ENCODE data around the gene ZNF398. TPM values are rescaled to one million over a fixed set of nuclear protein-coding genes. Genes with fewer than 3 reads are reported as not detected.
"Not testable (repeated sequence)": the region's sequence is repeated elsewhere in the genome, so short reads cannot be mapped to it uniquely, and the experiment has no call there.

Gene ZNF398
- polyA plus RNA-seq, 6 donors from 2014 or later = 7.2 to 21.7 (median 9.3) TPM

- no peak for ATAC-seq (ENCODE audit: low read depth in 2 of 2)
- H3K27ac Mint-ChIP-seq = no peak overlapping the region
- H3K27me3 Mint-ChIP-seq = no peaks in the 10 kb centered on the region
- peaks cover 15 to 26% of the 10 kb centered on the region in 2 donors for H3K36me3 Mint-ChIP-seq
- no peak for DNase-seq
- no peaks in the 10 kb centered on the region for H3K9me3 Mint-ChIP-seq
- H3K4me3 Mint-ChIP-seq = peak overlapping the region in 2 of 8 donors; percentile 9 to 59
- peaks cover 4 to 16% (median 6%) of the 10 kb centered on the region in 3 donors for H3K4me1 Mint-ChIP-seq
These were observed 66.9 kb downstream of the ZNF398 start for GRCh38 chr7:149214020-149214720.

DNA sequence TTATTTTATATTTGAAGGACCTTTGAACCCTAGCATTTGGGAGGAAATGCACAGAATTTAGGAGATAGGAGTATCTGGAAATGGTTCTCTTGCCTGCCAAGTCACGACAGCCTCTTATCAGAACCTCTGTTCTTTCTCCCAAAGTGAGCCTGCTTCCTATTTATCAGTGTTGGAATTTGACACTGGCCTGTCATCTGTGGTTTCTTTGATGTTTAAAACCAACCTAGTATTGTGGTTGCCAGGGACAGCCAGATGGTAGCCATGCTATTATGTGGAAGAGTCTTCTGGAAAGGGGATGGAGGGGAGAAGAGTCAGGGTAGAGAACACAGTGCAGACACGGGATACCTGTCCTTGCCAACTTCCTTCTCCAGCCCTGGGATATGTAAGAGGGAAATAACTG lies 69.1 kb downstream of the ZNF398 start:
- ATAC-seq (ENCODE audit: low read depth in 2 of 2) (no peak), DNase-seq (no peak)
- Mint-ChIP-seq H3K4me3 (no peak overlapping the region), H3K9me3 (no peaks in the 10 kb centered on the region), H3K4me1 (peaks cover 0 to 10% (median 4%) of the 10 kb centered on the region in 3 donors), H3K27ac (no peak overlapping the region), H3K27me3 (no peaks in the 10 kb centered on the region), H3K36me3 (peaks cover 18 to 25% of the 10 kb centered on the region in 2 donors)

DNA sequence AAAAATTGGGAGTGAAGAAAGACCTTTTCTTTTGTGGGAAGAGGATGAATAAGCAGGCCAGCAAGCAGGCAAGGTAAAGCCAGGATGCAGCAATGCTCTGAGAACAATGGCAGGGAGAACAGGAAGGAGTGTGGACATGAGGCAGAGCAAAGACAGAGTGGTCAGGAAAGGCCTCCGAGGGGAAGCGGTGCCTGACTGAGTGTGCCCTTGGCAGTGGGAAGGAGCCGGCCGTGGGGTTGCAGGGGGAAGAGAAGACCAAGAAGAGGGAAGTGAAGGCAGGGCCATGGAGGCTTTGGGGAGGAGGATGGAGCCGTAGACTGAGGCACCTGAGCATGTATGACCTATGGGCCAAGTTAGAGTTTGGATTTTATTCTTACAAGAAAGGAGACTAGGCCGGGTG lies 70.3 kb downstream of the ZNF398 start:
- Mint-ChIP-seq H3K27me3 (no peaks in the 10 kb centered on the region), H3K4me1 (peaks cover 0 to 15% (median 4%) of the 10 kb centered on the region in 3 donors), H3K27ac (no peak overlapping the region), H3K9me3 (no peaks in the 10 kb centered on the region), H3K4me3 (no peak overlapping the region), H3K36me3 (peaks cover 14 to 32% of the 10 kb centered on the region in 2 donors)
- DNase-seq (no peak), ATAC-seq (ENCODE audit: low read depth in 2 of 2) (no peak)

GRCh38 chr7:149218469-149219420 lies 71.5 kb downstream of the ZNF398 start:
- DNase-seq (no peak), ATAC-seq (ENCODE audit: low read depth in 2 of 2) (no peak)
- H3K36me3 Mint-ChIP-seq = peaks cover 14 to 26% of the 10 kb centered on the region in 2 donors
- H3K9me3 Mint-ChIP-seq = no peaks in the 10 kb centered on the region
- no peaks in the 10 kb centered on the region for H3K27me3 Mint-ChIP-seq
- H3K4me1 Mint-ChIP-seq = peaks cover 0 to 15% (median 4%) of the 10 kb centered on the region in 3 donors
- H3K4me3 Mint-ChIP-seq = no peak overlapping the region
- peak overlapping the region in 1 of 6 donors; percentile 87 for H3K27ac Mint-ChIP-seq

- no peak for ATAC-seq (ENCODE audit: low read depth in 2 of 2)
- H3K36me3 Mint-ChIP-seq = peaks cover 14 to 27% of the 10 kb centered on the region in 2 donors
- H3K9me3 Mint-ChIP-seq = no peaks in the 10 kb centered on the region
- no peak overlapping the region for H3K4me3 Mint-ChIP-seq
- no peak overlapping the region for H3K27ac Mint-ChIP-seq
- H3K27me3 Mint-ChIP-seq = no peaks in the 10 kb centered on the region
- no peak for DNase-seq
- peaks cover 0 to 15% (median 4%) of the 10 kb centered on the region in 3 donors for H3K4me1 Mint-ChIP-seq
These were observed 73.3 kb downstream of the ZNF398 start for GRCh38 chr7:149220534-149220933.

DNA sequence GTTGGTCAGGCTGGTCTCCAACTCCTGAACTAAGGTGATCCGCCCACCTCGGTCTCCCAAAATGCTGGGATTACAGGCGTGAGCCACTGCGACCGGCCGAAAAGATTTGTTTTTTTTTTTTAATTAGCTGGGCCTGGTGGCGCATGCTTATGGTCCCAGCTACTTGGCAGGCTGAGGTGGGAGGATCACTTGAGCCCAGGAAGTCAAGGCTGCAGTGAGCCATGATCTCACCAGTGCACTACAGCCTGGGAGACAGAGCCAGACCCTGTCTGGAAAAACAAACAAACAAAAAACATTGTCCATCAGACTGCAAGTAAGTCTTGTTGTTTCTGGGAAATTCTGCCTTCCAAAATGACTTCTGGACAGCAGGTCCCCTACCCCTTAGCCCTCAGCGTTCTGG lies 75.9 kb downstream of the ZNF398 start:
- Mint-ChIP-seq H3K27me3 (no peaks in the 10 kb centered on the region), H3K4me3 (no peak overlapping the region), H3K36me3 (peaks cover 9 to 23% of the 10 kb centered on the region in 2 donors), H3K27ac (no peak overlapping the region), H3K4me1 (peaks cover 0 to 6% (median 4%) of the 10 kb centered on the region in 3 donors), H3K9me3 (no peaks in the 10 kb centered on the region)
- no peak for DNase-seq
- no peak for ATAC-seq (ENCODE audit: low read depth in 2 of 2)

DNA sequence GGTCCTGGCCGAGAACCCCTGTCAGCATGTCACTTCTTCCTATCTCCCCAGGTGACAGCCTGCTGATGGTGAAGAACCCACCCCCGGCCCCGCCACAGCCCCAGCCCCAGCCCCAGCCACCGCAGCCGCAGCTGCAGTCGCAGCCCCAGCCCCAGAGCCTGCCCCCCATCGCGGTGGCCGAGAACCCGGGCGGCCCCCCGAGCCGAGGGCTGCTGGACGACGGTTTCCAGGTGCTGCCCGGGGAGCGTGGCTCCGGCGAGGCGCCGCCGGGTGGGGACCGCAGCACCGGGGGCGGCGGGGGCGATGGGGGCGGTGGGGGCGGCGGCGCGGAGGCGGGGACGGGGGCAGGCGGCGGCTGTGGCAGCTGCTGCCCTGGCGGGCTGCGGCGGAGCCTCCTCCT lies 76.5 kb downstream of the ZNF398 start:
- Mint-ChIP-seq H3K4me3 (no peak overlapping the region), H3K27me3 (no peaks in the 10 kb centered on the region), H3K9me3 (no peaks in the 10 kb centered on the region), H3K36me3 (peaks cover 9 to 23% of the 10 kb centered on the region in 2 donors), H3K4me1 (peaks cover 0 to 5% (median 4%) of the 10 kb centered on the region in 3 donors), H3K27ac (no peak overlapping the region)
- DNase-seq (no peak), ATAC-seq (ENCODE audit: low read depth in 2 of 2) (no peak)

GRCh38 chr7:149224352-149224751 lies 77.1 kb downstream of the ZNF398 start:
- DNase-seq = no peak
- Mint-ChIP-seq H3K36me3 (peaks cover 6 to 23% of the 10 kb centered on the region in 2 donors), H3K27ac (no peak overlapping the region), H3K27me3 (peaks cover 0 to under 1% (median under 1%) of the 10 kb centered on the region in 3 donors), H3K9me3 (no peaks in the 10 kb centered on the region), H3K4me3 (no peak overlapping the region), H3K4me1 (peaks cover 0 to 5% (median under 1%) of the 10 kb centered on the region in 3 donors)
- no peak for ATAC-seq (ENCODE audit: low read depth in 2 of 2)

GRCh38 chr7:149225106-149225505 lies 77.9 kb downstream of the ZNF398 start:
- no peak for ATAC-seq (ENCODE audit: low read depth in 2 of 2)
- Mint-ChIP-seq H3K4me3 (peak overlapping the region in 1 of 8 donors; percentile 52), H3K36me3 (peaks cover 0 to 23% of the 10 kb centered on the region in 2 donors), H3K4me1 (peaks cover 0 to 5% (median 0%) of the 10 kb centered on the region in 3 donors), H3K27ac (no peak overlapping the region), H3K27me3 (peaks cover 0 to 6% (median 5%) of the 10 kb centered on the region in 3 donors), H3K9me3 (no peaks in the 10 kb centered on the region)
- DNase-seq = no peak

GRCh38 chr7:149225656-149226055 lies 78.4 kb downstream of the ZNF398 start:
- Mint-ChIP-seq H3K9me3 (no peaks in the 10 kb centered on the region), H3K4me1 (peaks cover 0 to 5% (median 0%) of the 10 kb centered on the region in 3 donors), H3K27me3 (peaks cover 0 to 6% (median 5%) of the 10 kb centered on the region in 3 donors), H3K4me3 (peak overlapping the region in 1 of 8 donors; percentile 35), H3K27ac (peak overlapping the region in 1 of 6 donors; percentile 76), H3K36me3 (peaks cover 0 to 23% of the 10 kb centered on the region in 2 donors)
- no peak for DNase-seq
- ATAC-seq (ENCODE audit: low read depth in 2 of 2) = no peak

DNA sequence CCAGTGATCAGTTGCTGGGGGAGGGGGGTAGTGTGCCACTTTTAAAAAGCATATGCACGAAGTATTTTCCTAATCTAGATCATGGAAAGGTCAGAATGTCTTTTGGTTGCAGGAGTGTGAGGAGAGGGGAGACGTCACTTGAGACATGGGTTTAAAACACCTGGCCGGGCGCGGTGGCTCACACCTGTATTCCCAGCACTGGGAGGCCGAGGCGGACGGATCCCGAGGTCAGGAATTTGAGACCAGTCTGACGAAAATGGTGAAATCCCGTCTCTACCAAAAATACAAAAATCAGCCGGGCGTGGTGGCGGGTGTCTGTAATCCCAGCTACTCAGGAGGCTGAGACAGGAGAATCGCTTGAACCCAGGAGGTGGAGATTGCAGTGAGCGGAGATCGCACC lies 79.1 kb downstream of the ZNF398 start:
- peaks cover 0 to 19% of the 10 kb centered on the region in 2 donors for H3K36me3 Mint-ChIP-seq
- H3K9me3 Mint-ChIP-seq; H3K4me3 Mint-ChIP-seq; H3K4me1 Mint-ChIP-seq; H3K27me3 Mint-ChIP-seq; ATAC-seq (ENCODE audit: low read depth in 2 of 2); DNase-seq: not testable (repeated sequence)
- peak overlapping the region in 1 of 6 donors; percentile 13 for H3K27ac Mint-ChIP-seq

GRCh38 chr7:149226840-149227494 lies 79.7 kb downstream of the ZNF398 start:
- H3K27ac Mint-ChIP-seq = no peak overlapping the region
- H3K4me1 Mint-ChIP-seq = no peaks in the 10 kb centered on the region
- DNase-seq (no peak), ATAC-seq (ENCODE audit: low read depth in 2 of 2) (no peak)
- H3K9me3 Mint-ChIP-seq = no peaks in the 10 kb centered on the region
- H3K36me3 Mint-ChIP-seq = peaks cover 0 to 13% of the 10 kb centered on the region in 2 donors
- peaks cover 0 to 6% (median 5%) of the 10 kb centered on the region in 3 donors for H3K27me3 Mint-ChIP-seq
- H3K4me3 Mint-ChIP-seq = no peak overlapping the region

DNA sequence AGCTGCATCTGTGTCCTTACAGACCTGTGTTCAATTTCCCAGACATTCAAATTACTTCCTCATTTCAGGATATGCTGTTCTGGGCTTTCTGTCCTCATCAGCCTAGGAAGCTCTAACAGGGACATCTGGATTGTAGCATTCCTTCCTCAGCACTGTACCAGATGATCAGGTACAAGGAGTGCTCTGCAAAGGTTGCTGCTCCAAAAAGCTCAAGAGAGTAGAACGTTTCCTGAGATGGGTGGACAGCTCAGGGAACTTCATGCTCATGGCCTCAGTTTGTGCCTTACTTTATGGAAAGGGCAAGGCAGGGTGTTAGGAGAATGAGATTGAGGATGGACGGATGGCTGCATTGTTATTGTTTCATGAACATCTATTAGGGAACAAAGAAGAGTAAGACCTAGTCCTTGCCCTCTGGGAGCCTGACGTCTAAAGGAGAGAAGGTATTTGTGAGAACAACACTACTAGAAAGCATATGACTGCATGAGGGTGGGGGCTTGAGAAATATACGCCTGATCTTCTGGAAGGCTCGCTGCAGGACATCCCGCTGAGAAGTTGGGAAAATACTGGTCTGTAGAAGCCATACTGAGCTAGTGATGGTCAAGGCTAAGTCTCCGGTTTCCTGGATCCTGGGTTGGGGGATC lies 81.7 kb downstream of the ZNF398 start:
- Mint-ChIP-seq H3K27me3 (peaks cover 10 to 18% (median 12%) of the 10 kb centered on the region in 3 donors), H3K36me3 (peaks cover 0 to 13% of the 10 kb centered on the region in 2 donors), H3K4me3 (no peak overlapping the region), H3K4me1 (no peaks in the 10 kb centered on the region), H3K9me3 (no peaks in the 10 kb centered on the region), H3K27ac (peak overlapping the region in 1 of 6 donors; percentile 3)
- DNase-seq = no peak
- ATAC-seq (ENCODE audit: low read depth in 2 of 2) = no peak
